Fibroblast of mammary gland (primary cell): ENCODE data around the gene HRH2.

Source experiments
- DNase-seq: peaks from one replicate; pipeline ENCODE4 v3.0.0-alpha.2; 2010; ENCODE audit warnings: low read depth
- H3K4me3 ChIP-seq: 2 replicates; pipeline ENCODE4 v1.5.1; 2011; ENCODE audit warnings: low read depth, mild to moderate bottlenecking, low read length, moderate library complexity; ENCODE audit not compliant: control insufficient read depth
- CTCF ChIP-seq: conservative IDR thresholded peaks from 2 replicates; pipeline ENCODE4 v1.5.1; 2011; ENCODE audit warnings: low read depth, low read length, inconsistent platforms; ENCODE audit not compliant: control insufficient read depth, insufficient read depth

HRH2 gene

DNA sequence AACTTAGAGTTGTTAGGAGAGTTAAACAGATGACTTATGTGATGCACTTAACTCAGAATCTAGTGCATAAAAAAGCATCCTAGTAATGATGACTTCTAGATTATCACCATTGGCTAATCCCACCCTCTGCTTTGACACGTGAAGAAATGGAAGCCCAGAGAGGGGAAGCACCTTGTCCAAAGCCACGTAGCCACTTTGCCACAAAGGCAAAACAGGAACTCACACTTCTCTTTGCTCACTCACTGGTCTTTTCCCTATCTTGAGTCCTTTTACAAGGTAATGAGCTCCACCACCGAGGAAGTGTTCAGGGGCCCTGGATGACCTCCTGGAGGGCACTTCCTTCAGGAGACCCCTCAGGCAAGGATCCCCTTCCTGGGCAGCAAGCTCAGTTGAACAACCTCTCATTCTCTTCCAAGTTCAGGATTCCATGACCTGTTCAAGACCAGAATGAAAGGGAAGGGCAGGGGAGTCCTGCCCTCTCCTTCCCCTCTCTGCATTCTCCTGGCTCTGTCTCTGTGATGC is 89.7 kb downstream of the HRH2 start:
- DNase-seq = no peak
- no peak overlapping the region for H3K4me3 ChIP-seq
- TF ChIP-seq CTCF = no peak

- TF ChIP-seq CTCF = no peak
- H3K4me3 ChIP-seq = no peak overlapping the region
- DNase-seq = no peak
Measured at GRCh38 chr5:175748650-175749049, 90.8 kb downstream of the HRH2 start.

DNA sequence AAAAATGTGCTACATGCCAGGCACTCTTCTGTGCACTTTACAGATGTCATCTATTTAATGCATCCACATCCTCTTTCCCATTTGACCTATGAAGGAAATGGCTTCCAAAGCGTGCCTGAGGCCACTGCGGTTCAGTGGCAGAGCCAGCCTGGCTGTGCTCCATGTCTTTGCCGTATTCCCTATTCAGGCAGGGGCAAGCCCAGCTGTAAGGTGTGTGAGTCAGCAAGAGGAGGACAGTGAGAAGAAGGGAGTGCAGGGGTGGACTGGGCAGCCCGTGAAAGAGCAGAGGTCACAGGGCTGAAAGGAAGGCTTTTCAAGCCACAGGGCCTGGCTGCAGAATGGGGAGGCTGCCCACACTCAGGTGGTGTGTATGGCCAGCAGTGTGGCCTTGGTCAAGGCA is 91.7 kb downstream of the HRH2 start:
- DNase-seq = no peak
- no peak for TF ChIP-seq CTCF
- no peak overlapping the region for H3K4me3 ChIP-seq

DNA sequence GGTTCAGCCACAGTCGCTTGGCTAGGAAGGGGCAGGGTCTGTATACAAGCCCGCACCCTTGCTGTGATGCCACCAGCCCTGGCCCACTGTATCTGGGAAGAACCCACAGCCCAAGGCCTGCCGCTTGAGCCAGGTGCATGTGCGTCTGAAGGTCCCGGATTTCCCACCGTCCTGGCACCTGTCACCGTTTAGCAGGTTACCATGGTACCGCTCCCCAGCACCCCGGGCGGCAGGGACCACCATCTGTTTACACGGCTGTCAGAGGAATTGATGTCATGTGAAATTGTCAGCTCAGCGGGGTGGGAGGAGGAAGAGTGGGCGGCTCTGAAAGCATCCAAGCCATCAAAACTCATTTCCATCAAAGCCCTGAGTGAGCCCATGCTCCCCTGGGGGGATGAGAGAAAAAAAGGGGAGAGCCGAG is 92.7 kb downstream of the HRH2 start:
- no peak for DNase-seq
- no peak overlapping the region for H3K4me3 ChIP-seq
- no peak for TF ChIP-seq CTCF

- H3K4me3 ChIP-seq = no peak overlapping the region
- DNase-seq = no peak
- no peak for TF ChIP-seq CTCF
Measured at GRCh38 chr5:175751369-175751768, 93.5 kb downstream of the HRH2 start.

GRCh38 chr5:175752826-175753535 is 95.1 kb downstream of the HRH2 start:
- no peak overlapping the region for H3K4me3 ChIP-seq
- no peak for TF ChIP-seq CTCF
- no peak for DNase-seq
